K562 treated with DMSO at 1 percent for 4 hours (cell line): ENCODE results near the gene TOE1. TPM values are rescaled to one million over a fixed set of nuclear protein-coding genes. Genes with fewer than 3 reads are reported as not detected.

Experiments used
- total RNA-seq: library from RNA; unstranded; fragments of 300-600 nt; gene quantifications from 2 replicates; pipeline ENCODE4 v1.2.3, GENCODE V29; 2022; ENCODE audit not compliant: insufficient read depth

TOE1 gene
- total RNA-seq, result 10.5 and 11.0 TPM in 2 replicates

GRCh38 chr1:45339789-45340558, at the start of gene TOE1, which contains the start of gene MUTYH:
TOE1 (plus strand) TSS chr1:45340170; CDS start chr1:45340253, 83 bp downstream.
MUTYH (minus strand) TSS chr1:45340440; CDS start chr1:45334505, 5,935 bp downstream.

GRCh38 chr1:45326627-45327623, 13.0 kb upstream of the TOE1 start, which contains the start of gene HPDL:
HPDL (plus strand) TSS chr1:45326895; CDS start chr1:45327149, 254 bp downstream.

Other genes with a start within 250 kb of the TOE1 start
- 0.22 and 1.1 TPM in 2 replicates for gene ZSWIM5, start 133.6 kb upstream of the TOE1 start, total RNA-seq
- gene HPDL, start 13.3 kb upstream of the TOE1 start, total RNA-seq, result 0.94 TPM in 1 of 2 replicates, not detected in the other
- gene MUTYH, start 270 bp downstream of the TOE1 start, total RNA-seq, result 27.2 and 30.3 TPM in 2 replicates
- gene TESK2, start 151.0 kb downstream of the TOE1 start, total RNA-seq, result 11.1 and 13.9 TPM in 2 replicates
- 6.0 and 8.0 TPM in 2 replicates for gene CCDC163, start 159.9 kb downstream of the TOE1 start, total RNA-seq
- gene MMACHC, start 160.1 kb downstream of the TOE1 start, total RNA-seq, result 1.6 and 2.2 TPM in 2 replicates
- gene PRDX1, start 181.7 kb downstream of the TOE1 start, total RNA-seq, result 755 and 873 TPM in 2 replicates
- 246 and 263 TPM in 2 replicates for gene AKR1A1, start 210.7 kb downstream of the TOE1 start, total RNA-seq
- 280 and 363 TPM in 2 replicates for gene NASP, start 243.9 kb downstream of the TOE1 start, total RNA-seq